ENCODE measurements around the gene KCNC4.

DNA sequence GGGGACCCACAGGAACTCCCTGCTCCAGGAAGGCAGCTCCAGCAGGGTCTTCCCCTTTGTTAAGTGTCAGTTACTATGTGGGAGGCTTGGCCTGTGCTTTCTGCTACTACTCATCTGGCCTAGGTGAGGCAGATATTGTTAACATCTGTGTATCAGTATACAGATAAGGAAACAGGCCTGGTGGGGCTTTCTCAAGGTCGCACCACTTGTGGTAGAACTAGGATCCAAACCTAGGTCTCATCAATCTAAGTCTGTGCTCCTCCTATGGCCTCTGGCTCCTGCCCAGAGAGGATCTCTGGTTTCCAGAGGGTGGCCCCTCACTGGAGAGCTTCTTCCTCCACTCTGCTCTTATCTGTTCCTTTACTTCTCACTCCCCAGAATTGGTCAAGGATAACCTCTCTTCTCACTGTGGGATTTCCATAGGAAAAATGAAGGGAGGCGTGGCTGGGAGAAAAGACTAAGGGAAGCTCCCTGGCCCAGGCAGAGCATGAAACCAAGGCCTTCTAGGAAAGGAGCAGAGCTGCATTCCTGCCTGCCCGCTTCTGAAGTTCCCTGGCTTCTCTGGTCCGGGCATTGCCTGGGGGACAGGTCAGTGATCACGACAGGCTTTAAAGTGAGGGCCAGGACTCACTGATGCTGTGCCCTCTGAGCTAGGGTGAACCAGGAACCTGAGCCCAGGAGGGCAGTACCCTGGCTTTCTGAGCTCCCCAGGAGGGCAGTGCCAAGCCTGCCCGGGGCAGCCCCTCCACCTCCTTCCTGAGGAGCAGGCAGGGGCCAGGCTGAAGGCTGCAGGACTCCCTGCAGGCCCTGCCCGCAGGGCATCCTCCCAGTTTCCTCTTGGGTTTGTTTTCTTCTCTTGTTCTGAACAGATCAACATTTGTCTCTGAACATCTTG lies 5.8 kb downstream of the KCNC4 start:
- TF ChIP-seq, protein P1, sequence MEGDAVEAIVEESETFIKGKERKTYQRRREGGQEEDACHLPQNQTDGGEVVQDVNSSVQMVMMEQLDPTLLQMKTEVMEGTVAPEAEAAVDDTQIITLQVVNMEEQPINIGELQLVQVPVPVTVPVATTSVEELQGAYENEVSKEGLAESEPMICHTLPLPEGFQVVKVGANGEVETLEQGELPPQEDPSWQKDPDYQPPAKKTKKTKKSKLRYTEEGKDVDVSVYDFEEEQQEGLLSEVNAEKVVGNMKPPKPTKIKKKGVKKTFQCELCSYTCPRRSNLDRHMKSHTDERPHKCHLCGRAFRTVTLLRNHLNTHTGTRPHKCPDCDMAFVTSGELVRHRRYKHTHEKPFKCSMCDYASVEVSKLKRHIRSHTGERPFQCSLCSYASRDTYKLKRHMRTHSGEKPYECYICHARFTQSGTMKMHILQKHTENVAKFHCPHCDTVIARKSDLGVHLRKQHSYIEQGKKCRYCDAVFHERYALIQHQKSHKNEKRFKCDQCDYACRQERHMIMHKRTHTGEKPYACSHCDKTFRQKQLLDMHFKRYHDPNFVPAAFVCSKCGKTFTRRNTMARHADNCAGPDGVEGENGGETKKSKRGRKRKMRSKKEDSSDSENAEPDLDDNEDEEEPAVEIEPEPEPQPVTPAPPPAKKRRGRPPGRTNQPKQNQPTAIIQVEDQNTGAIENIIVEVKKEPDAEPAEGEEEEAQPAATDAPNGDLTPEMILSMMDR (IDR thresholded peaks at IDR 0.05): no peak
- no peak for TF ChIP-seq POLR2AphosphoS5 (IDR thresholded peaks at IDR 0.05)
